OCI-LY3 (cell line): Measurements from ENCODE around the gene HBE1.

Experiments
- H2AFZ ChIP-seq: fragments of 200-600, 300-600 bp; shearing (Covaris generic); 2 replicates; pipeline ENCODE4 v1.6.0; 2014; ENCODE audit warnings: antibody characterized with exemption, low read depth, low read length
- H3K27ac ChIP-seq: fragments of 200-600, 300-600 bp; sonication (generic); 2 replicates; pipeline ENCODE4 v1.5.1; 2014; ENCODE audit warnings: mild to moderate bottlenecking, low read length, moderate library complexity, mixed read lengths
- H3K27me3 ChIP-seq: fragments of 200-600, 300-600 bp; sonication (generic); 2 replicates; pipeline ENCODE4 v1.6.1; 2014; ENCODE audit warnings: low read depth, low read length, mixed read lengths
- H3K36me3 ChIP-seq: fragments of 200-600, 300-600 bp; sonication (generic); replicated peaks from 2 replicates; pipeline ENCODE3; 2014; ENCODE audit warnings: low read depth, low read length, mixed read lengths
- H3K4me1 ChIP-seq: fragments of 300-600, 200-600 bp; sonication (generic); 2 replicates; pipeline ENCODE4 v1.6.1; 2014; ENCODE audit warnings: low read length, mixed read lengths
- H3K4me2 ChIP-seq: fragments of 200-600, 300-600 bp; sonication (generic); 2 replicates; pipeline ENCODE4 v1.6.1; 2014; ENCODE audit warnings: low read length, mixed read lengths
- H3K4me3 ChIP-seq: fragments of 300-600, 200-600 bp; sonication (generic); 2 replicates; pipeline ENCODE4 v1.5.1; 2014; ENCODE audit warnings: antibody characterized with exemption, mild to moderate bottlenecking, low read length, moderate library complexity
- H3K79me2 ChIP-seq: fragments of 300-600, 200-600 bp; shearing (Covaris generic); 2 replicates; pipeline ENCODE4 v1.6.1; 2014; ENCODE audit warnings: mild to moderate bottlenecking, low read length, mixed read lengths
- H3K9ac ChIP-seq: fragments of 300-600, 200-600 bp; shearing (Covaris generic); 2 replicates; pipeline ENCODE4 v1.6.0; 2014; ENCODE audit warnings: mild to moderate bottlenecking, low read length, moderate library complexity
- H3K9me3 ChIP-seq: fragments of 200-600, 300-600 bp; shearing (Covaris generic); 2 replicates; pipeline ENCODE4 v1.6.1; 2014; ENCODE audit warnings: low read length, mixed read lengths; ENCODE audit not compliant: insufficient read depth
- H4K20me1 ChIP-seq: fragments of 200-600, 300-600 bp; sonication (generic); 2 replicates; pipeline ENCODE4 v1.6.1; 2016; ENCODE audit warnings: low read length, mixed read lengths; ENCODE audit not compliant: insufficient read depth
- CTCF ChIP-seq: fragments of 200-600, 300-600 bp; sonication (generic); IDR thresholded peaks from 2 replicates; pipeline ENCODE4 v1.5.1; 2014; ENCODE audit warnings: antibody characterized with exemption, low read length, low read depth
- EZH2phosphoT487 ChIP-seq: fragments of 200-600 bp; shearing (Covaris generic); IDR thresholded peaks from 2 replicates; pipeline ENCODE4 v1.6.1; 2018; ENCODE audit warnings: antibody characterized with exemption, mixed run types, low read depth

Gene HBE1

DNA sequence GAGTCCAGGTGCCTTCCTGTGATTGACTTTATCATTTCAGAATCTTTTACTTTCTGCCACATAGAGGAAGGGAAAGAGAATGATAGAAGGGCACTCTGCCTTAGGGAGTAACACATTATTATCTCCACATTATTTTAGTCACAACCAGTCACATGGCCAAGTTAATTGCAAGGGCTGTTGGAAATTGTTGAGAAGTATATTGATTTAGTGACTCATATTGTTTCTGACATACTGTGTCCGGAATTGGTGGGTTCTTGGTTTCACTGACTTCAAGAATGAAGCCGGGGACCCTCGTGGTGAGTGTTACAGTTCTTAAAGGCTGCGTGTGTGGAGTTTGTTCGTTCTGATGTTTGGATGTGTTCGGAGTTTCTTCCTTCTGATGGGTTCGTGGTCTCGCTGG is 23.3 kb upstream of the HBE1 start:
- 0 out of 2 replicates have a peak, but pooled peaks cover 3% of the 10 kb centered on the region for H3K27me3 ChIP-seq
- H3K79me2 ChIP-seq, result no peaks in the 10 kb centered on the region
- H3K27ac ChIP-seq, result peak overlapping the region; percentile 17; the same call in 1 of the 2 replicates
- H2AFZ ChIP-seq, result peak overlapping the region; percentile 57; the same call in 1 of the 2 replicates
- no peak overlapping the region for H3K4me3 ChIP-seq
- peak overlapping the region; percentile 11; the same call in 1 of the 2 replicates for H3K4me2 ChIP-seq
- no peaks in the 10 kb centered on the region for H3K9me3 ChIP-seq
- no peaks in the 10 kb centered on the region for H3K36me3 ChIP-seq
- H4K20me1 ChIP-seq, result no peaks in the 10 kb centered on the region
- peaks cover 20% of the 10 kb centered on the region for H3K4me1 ChIP-seq
- H3K9ac ChIP-seq, result no peak overlapping the region
- no peak for TF ChIP-seq EZH2phosphoT487
- TF ChIP-seq CTCF, result no peak

DNA sequence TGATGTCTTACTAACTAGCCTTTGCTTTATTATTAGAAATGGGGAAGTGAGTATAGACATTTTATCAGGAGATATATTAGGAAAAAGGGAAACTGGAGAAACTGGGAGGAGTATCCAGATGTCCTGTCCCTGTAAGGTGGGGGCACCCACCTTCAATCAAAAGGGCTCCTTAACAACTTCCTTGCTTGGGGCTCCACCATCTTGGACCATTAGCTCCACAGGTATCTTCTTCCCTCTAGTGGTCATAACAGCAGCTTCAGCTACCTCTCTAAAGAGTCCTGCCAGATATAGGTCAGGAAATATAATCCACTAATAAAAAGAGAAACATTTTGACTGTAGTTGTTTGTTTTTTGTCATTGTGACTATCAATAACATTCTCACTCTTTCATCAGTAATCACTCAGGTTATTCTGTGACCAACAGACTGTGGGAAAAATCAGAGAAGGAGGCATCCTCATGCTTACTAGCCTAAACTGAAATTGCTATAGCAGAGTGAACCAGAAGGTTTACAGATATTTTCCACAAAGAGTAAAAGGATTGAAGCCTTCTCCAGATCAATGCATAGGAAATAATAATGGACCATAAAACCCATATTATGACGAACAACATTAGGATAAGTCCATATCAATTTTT is 21.6 kb upstream of the HBE1 start:
- no peak overlapping the region for H3K27ac ChIP-seq
- H3K36me3 ChIP-seq, result no peaks in the 10 kb centered on the region
- no peak overlapping the region for H3K4me3 ChIP-seq
- H4K20me1 ChIP-seq, result no peaks in the 10 kb centered on the region
- H3K79me2 ChIP-seq, result no peaks in the 10 kb centered on the region
- H3K9ac ChIP-seq, result no peak overlapping the region
- no peaks in the 10 kb centered on the region for H3K9me3 ChIP-seq
- peak overlapping the region; percentile 62; the same call in 1 of the 2 replicates for H2AFZ ChIP-seq
- H3K4me1 ChIP-seq, result peaks cover 20% of the 10 kb centered on the region
- H3K4me2 ChIP-seq, result no peak overlapping the region
- peak; percentile 71 for TF ChIP-seq CTCF
- no peak for TF ChIP-seq EZH2phosphoT487
- no peaks in the 10 kb centered on the region for H3K27me3 ChIP-seq

DNA sequence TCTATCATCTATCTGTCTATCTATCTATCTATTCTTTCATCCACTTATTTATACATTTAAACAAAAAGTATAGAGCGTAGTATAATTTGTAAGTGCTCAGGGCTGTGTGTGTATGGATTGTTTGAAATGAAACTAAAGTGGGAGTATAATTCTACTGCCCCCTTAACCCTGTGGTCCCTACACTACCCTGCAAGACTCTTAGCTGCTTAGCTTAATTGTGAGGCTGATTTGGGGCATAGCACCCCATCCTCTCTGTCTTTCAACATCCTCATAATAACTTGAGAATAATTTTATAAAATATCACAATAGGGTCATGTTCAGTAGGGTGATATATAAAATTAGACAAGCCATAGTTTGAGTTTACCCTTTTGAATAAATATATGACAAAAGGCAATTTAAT is 20.4 kb upstream of the HBE1 start:
- Histone ChIP-seq H3K4me2 (no peak overlapping the region), H3K27me3 (no peaks in the 10 kb centered on the region), H3K79me2 (no peaks in the 10 kb centered on the region), H3K4me1 (peaks cover 20% of the 10 kb centered on the region), H3K4me3 (no peak overlapping the region), H3K9me3 (no peaks in the 10 kb centered on the region), H2AFZ (no peak overlapping the region), H3K27ac (no peak overlapping the region), H3K9ac (no peak overlapping the region), H3K36me3 (no peaks in the 10 kb centered on the region), H4K20me1 (no peaks in the 10 kb centered on the region)
- TF ChIP-seq EZH2phosphoT487 (no peak), CTCF (no peak)

DNA sequence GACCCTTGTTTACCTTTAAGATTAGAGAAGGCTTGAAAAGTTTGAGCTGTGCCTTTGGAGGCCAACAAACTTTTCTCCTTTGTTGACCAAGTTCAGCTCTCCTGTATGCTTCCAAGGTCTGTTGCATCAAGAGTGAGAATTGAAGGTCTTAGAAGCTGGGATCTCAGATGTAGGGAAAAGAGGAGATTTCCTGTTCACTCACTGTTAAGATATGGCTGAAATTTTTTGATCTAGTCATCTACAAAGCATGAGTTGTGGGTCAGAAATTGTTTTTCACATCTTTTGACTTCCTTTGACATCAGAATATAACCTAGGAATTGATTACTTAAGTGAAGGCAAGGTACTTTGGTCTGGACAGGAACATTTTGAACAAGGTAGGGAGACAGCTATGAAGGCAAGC is 20.0 kb upstream of the HBE1 start:
- no peak overlapping the region for H3K4me2 ChIP-seq
- TF ChIP-seq EZH2phosphoT487, result no peak
- TF ChIP-seq CTCF, result no peak
- no peaks in the 10 kb centered on the region for H3K36me3 ChIP-seq
- no peak overlapping the region for H3K27ac ChIP-seq
- no peaks in the 10 kb centered on the region for H3K9me3 ChIP-seq
- H4K20me1 ChIP-seq, result no peaks in the 10 kb centered on the region
- no peaks in the 10 kb centered on the region for H3K27me3 ChIP-seq
- H3K4me1 ChIP-seq, result peaks cover 20% of the 10 kb centered on the region
- no peak overlapping the region for H3K9ac ChIP-seq
- H3K4me3 ChIP-seq, result no peak overlapping the region
- H2AFZ ChIP-seq, result no peak overlapping the region
- H3K79me2 ChIP-seq, result no peaks in the 10 kb centered on the region
